Endothelial cell of hepatic sinusoid (primary cell): ENCODE data around the gene RYR2.

Experiments
- in situ Hi-C: cut with HindIII; loops from 2 replicates; pipeline ENCODE4 v1.10.0; 2017; ENCODE audit warnings: low sequenced_read_pairs

Gene RYR2

DNA sequence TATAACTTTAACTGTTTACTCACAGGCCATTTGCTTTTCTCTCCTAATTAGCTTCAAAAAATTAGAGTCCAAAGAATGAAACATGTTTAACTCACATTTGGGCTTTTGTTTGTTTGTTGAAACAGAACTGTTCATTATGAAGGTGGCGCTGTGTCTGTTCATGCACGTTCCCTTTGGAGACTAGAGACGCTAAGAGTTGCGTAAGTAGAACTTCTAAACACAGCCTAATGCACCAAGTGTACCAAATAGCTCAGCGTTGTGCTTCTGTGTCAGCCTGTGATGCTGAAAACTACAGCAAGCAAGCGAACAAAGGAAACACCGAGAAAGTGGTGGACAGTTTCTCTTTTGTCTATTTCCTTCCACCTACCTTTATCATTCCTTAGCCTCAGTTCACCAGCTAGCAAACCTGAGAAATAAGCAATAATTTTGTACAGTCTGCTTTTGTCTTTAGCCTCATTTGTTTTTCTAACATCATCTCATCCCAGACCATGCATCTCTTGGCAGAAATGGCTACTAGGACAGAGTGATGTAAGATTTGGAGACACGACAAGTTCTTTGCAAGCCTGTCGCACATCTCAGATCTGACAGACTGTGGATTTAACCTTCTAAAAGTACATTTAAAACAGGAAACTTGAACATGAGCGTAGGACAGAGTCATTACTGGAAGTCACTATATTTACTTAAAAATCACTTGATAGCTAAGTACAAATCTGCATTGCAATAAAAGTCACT is 375.1 kb downstream of the RYR2 start:
- in situ Hi-C loops: no loop called here

DNA sequence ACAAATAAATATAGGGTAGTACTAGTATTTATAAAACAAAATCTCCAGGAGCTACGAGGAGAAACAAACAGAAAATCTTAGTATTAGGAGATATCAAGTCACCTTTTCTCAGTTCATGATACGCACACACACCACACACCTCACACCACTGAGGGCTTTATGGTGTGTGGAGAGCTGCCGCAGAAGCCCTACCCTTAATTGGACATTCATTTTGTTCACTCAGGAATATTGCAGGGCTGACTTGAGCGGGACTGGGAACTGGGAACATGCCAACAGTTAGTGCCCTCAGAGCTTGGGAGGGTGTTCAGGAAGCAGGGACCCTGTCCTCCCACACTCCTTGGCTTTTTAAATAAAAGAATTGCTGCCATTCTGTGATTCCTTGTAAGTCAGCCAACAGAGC is 386.8 kb downstream of the RYR2 start:
- in situ Hi-C loops: no loop called here

DNA sequence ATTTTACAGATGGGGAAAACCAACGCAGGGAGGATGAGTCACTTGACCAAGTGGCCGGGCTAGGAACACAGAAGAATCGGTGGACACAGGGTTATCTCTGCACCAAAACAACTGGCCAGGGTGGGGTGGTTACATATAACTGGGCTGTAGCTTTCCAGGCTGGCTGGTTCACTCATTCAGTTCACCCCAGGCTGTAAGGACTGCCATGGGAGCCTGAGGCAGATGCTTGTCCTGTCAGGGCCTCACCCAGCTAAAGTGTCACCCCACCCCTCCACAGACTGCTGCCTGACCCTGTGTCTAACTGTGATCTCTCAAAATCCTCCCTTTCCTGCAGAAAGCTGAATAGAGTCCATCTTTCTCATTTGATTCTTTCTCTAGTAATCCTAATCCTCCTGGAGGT is 387.3 kb downstream of the RYR2 start:
- in situ Hi-C loops: no loop called here

DNA sequence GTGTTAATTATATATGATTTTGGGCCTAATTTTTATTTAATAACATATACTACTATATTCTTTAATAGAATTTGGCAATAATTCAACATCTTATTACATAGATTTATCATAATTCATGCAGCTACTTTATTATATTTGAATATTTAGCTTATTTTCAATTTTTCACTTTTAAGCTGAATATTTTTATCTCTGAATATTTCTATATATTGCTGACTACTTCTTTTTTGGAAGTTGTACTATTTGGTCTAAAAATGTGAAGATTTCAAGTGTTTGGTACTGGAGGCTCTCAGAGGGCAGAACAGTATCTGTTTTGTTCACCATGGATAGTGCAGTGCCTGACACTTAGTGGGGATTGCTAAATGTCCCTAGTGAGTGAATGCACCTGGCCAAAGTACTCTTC is 389.5 kb downstream of the RYR2 start:
- in situ Hi-C loops: no loop called here

DNA sequence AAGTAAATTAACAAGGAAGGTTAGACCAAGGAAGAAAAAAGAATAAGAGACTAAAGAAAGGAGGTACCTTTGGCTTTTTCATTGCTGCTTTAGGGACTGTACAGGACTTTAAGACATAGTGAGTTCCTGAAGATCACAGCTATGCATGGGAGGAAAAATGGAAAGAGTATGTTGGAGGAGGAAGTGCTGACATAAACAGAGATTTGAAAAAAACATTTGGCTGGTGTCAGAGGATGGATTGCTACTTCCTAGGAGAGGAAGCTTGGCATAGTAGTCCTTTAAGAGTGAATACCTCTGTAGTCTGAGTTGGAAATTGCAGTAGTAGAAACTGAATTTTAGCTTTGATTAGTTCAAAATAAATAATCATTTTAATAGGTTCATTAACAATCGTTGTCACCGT is 398.4 kb downstream of the RYR2 start:
- in situ Hi-C loops: no loop called here

DNA sequence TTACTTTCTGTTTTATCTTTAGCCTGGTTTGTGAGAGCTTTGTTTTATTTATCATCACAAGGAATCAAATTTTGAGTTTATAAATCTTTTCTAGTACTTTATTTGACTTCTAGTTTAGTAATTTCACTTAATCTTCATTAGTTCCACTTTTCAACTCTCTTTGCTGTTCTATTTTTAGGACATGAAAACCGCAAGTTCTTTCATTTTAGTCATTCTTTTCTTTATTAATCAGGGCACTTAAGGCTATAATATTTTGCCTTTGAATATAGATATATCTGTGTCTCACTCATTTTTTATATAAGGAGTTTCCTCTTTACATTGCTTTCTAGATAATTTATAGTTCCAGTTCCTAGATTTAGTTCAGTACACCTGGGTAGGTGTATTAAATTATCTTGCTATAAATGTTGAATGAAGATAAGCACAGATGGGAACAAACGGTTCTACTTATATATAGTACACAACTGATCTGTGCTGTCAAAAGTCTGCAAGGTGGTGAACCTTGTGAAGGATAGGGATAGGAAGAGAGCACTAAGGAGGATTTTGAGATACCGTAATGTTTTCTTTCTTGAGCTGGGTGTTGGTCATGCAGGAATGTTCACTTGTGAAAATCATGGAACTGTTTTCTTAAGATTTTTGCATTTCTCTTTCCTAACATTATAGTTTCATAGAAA is 402.3 kb downstream of the RYR2 start:
- in situ Hi-C loops: no loop called here

DNA sequence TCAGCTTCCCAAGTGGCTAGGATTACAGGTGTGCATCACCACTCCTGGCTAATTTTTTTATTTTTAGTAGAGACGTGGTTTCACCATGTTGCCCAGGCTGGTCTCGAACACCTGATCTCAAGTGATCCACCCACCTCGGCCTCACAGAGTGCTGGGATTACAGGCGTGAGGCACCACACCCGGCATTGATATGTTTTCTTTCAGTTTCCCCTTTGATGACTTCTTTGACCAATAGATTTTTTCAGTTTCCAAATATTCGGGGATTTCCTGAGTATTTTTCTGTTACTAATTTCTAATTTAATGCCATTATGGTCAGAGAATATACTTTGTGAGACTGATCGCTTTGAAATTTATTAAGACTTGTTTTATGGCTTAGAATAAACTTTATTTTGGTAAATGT is 406.1 kb downstream of the RYR2 start:
- in situ Hi-C loops: no loop called here

DNA sequence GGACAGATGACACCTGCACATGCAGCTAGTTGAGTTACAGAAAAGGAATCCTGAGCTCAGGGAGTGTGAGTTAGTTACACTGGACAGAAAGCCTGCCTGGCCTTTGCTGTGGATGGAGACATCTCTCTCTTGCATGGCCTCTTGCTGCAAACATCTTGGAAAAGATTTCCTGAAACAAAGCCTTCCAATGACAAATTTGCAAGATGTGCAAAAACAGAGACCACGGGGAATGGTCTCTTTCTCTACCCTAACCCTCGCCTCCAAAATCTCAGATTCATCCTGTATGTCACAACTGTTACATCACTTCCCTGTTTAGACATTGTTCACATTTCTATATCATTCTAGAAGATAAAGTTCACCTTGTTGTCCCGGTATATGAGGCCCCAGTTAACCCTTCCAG is 415.6 kb downstream of the RYR2 start:
- in situ Hi-C loops: no loop called here

DNA sequence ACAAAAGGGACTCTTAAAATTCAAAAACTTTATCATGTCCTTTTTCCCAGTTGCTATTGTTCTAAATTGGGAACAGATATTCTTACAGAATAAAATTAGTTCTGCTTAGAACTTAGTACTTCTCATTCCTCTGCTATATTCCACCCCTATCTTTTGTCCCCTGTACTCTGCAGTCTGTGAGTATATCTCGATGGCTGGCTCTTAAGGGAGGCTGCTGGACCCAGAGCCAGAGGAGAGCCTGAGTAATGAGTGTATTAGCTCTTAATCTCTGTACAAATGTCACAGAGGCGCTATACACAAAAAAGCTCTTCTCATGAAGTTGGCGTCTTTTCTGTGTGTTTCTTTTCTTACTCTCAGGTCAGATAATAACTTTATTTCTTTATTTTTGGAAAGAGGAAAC is 425.3 kb downstream of the RYR2 start:
- in situ Hi-C loops: no loop called here

DNA sequence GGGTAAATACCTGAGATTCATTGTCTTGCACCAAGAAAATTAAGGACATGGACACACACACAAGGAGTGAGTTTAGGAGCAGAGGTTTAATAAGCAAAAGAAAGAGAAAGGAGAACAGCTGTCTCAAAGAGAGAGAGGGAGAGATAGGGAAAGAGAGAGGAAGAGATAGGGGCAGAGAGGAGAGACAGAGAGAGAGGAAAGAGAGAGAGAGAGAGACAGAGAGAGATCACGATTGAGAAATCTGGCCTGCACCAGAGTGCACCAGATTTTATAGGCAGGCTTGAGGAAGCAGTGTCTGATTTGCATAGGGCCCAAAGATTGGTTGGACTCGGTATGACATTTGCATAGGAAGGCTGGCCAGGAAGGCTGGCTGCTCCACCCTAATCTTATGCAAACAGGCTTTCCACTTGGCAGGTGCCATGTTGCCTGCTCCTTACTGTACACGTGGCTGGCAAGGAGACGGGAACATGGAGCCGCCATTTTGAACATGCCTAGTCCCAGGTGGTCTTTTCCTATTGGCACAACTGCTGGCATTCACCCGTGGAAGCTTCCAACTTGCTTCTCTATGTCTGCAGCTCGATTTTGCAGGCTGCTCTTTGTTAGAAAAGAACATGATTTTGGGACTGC is 428.8 kb downstream of the RYR2 start:
- in situ Hi-C loops: no loop called here

DNA sequence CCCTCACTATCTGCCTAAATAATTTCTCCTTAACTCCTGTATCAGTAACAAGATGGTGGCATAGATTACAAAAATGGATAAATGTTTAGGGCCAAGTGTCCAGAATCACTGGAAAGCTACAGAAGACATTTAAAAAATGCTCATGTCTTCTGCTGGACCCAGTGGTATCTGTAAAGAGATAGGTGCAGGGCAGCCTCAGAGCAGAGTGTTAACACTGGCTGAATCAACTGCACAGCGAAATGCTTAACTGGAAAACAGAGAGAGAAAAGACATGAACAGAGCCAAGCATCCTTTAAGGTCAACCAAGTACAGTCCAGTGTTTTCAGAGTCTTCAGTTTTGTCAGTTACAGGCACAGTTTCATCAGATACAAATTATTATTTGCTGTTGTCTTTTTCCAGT is 429.4 kb downstream of the RYR2 start:
- in situ Hi-C loops: no loop called here

DNA sequence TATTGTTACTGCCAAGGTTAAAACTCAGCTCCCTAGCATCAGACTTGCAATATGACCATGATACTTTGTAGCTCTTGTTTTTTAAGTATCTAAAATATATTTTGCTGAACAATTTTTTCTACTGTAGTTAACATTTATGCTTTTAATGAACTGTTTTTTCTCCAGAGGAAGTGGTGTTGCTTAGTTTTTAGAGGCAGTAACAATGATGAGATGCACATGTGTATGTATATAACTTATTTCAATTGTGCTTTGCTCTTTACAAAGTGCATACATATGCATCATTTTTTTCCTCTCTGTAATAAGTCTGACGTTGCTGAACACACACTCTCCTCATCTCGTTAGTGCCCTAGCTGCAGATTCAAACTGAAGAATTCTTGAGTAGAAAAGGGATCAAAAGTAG is 430.0 kb downstream of the RYR2 start:
- in situ Hi-C loops: no loop called here

DNA sequence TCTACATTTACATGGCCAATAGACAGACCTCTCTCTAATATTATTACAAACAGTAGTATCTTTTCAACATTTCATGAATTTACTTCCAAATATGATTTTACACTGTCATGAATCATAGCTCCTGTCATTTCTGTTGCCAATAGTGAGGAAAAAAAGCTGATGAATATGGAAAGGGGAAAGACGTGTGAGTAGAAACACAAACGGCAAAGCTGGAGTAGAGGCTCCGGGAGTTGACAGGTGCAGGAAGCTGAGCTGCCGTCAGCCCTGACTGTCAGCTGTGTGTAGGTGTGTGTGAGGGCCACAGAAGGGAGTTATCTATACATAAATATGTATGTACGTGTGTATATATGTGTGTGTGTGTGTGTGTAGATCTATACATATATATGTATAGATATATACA is 431.9 kb downstream of the RYR2 start:
- in situ Hi-C loops: no loop called here

DNA sequence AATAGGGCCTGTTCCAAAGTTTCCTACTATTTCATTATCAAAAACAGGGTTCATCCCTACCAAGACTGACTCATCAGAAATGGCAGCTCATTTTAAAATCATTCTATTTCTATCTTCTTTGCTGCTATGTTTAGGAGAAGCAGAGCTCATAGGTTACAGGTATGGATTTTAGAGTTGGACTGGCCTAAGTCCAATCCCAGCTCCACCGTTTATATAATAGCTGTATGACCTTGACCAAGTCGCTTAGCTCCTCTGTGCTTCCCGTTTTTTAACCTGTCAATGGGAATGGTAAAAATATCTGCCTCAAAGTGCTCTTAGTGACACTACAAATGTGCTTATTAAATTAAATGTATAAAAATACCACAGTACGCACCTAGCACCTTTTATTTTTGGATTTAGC is 436.1 kb downstream of the RYR2 start:
- in situ Hi-C loops: no loop called here

DNA sequence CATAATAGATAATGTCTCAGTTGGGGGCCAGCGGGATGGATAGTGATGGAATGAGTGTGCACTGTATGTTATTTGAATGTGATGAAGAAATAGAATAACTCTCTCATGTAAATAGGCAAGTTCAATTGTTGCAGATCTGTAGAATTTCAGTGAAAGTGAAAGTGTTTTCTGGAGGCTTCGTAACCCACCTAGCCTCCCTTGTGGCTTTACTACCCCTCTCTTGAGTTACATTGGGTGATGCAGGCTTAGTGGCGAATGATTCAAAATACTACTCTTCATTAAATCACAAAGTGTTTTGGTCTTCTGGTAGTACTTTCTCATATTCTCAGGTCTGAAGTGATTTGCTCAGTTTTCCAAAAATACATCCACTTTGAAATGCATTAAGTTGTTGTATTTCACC is 436.9 kb downstream of the RYR2 start:
- in situ Hi-C loops: no loop called here

DNA sequence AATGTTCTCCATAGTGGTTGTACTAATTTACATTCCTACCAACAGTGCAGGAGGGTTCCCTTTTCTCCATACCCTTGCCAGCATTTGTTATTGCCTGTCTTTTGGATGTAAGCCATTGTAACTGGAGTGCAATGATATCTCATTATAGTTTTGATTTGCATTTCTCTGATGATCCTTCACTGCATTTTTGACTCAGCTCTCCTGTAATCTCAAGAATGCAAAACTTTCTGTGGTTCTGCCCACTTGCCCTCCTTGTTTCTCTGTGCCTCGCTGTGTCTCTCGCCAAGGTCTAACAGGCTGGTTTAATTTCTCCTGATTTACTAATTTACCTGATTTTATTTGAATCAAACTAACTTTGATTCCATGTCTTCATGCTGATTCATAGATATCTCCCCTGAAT is 440.8 kb downstream of the RYR2 start:
- in situ Hi-C loops: no loop called here

DNA sequence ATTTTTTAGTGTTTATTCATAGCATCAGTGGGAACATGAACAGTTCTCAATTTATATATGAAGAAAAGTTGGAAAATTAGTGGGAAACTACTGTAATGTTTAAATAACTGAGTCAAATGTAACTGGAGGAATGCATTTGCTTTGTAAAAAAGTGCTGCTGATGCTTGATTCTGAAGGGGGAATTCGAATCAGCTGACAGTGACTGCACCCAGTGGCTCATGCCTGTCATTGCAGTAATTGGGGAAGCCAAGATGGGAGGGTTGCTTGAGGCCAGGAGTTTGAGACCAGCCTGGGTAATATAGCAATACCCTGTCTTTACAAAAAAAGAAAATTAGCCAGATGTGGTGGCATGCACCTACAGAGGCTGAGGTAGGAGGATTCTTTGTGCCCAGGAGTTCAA is 450.4 kb downstream of the RYR2 start:
- in situ Hi-C loops: no loop called here

DNA sequence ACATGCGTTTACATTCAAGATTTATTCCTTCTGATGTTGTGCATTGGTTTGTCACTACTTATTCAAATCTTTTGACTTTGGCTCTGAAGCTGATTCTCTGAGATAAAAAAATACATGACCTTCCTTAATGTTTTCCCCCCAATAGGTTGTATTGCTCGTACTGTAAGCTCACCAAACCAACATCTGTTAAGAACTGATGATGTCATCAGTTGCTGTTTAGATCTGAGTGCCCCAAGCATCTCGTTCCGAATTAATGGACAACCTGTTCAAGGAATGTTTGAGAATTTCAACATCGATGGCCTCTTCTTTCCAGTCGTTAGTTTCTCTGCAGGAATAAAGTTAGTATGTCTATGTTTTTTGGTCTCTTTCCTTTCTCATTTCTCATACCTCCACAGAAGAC is 458.6 kb downstream of the RYR2 start:
- in situ Hi-C loops: no loop called here

DNA sequence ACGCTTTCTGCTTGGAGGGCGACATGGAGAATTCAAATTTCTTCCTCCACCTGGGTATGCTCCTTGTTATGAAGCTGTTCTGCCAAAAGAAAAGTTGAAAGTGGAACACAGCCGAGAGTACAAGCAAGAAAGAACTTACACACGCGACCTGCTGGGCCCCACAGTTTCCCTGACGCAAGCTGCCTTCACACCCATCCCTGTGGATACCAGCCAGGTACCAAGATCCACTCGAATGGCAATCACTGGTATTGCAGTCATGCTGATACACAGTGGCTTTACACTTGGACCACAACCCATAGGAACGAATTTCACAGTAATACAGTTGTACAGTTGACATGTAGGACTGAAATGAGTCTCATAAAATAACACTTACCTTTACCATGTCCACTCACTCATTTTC is 461.3 kb downstream of the RYR2 start:
- in situ Hi-C loops: no loop called here

DNA sequence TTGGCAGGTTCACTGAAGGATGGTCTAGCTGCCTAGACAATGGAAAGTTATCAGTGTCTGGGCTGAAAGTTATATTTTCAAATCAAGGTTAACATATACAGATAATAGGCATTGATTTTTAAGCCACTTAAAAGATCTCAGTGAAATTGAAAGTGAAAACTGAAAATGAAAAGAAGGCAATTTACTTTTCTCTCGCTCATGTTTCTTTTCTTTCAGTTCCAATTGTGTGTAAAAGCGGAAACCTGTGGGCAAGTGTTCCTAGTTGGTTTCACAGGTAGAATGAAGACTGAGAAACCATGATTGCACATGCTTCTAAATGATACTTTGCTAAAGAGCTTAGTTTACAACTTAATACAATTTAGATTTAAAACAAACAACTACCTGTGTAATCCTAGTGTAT is 465.0 kb downstream of the RYR2 start:
- in situ Hi-C loops: no loop called here

DNA sequence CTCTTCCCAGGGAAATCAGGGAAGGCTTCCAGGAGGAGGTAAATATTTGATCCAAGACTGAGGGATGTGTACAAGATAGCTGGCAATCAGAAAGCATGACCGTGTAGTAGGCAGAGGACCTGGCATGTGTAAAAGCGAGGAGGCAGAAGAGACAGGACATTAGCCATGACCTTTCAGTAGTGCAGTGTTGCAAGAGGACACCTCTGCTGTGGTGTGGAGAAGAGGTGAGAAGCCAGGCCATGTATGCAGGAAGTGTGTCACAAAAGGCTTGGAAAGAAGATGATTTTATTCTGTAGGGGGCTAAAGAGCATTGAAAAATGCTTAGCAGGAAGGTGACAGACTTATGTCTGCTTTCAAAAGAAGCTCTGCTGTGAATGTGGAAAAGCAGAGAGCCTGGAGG is 467.8 kb downstream of the RYR2 start:
- in situ Hi-C loops: no loop called here

DNA sequence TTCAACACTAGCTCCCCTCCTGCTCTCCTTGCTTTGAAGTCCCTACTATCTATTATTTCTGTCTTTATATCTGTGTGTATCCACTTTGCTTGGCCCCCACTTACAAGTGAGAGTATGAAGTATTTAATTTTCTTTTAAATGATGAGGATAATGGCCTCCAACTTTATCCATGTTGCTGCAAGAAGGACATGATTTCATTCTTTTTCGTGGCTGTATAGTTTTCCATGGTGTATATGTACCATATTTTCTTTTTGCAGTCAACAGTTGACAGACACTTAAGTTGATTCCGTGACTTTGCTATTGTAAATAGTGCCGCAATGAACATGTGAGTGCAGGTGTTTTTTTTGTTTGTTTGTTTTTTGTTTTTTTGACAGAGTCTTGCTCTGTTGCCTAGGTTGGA is 483.1 kb downstream of the RYR2 start:
- in situ Hi-C loops: no loop called here
